Limb (tissue), 2 donors: ENCODE results near the gene BRF1.

Experiments
- DNase-seq, 2 donors: peaks; one replicate each; pipeline ENCODE4 v3.0.0-alpha.2; 2016; ENCODE audit errors: extremely low spot score in 2 of 2

The BRF1 gene

DNA sequence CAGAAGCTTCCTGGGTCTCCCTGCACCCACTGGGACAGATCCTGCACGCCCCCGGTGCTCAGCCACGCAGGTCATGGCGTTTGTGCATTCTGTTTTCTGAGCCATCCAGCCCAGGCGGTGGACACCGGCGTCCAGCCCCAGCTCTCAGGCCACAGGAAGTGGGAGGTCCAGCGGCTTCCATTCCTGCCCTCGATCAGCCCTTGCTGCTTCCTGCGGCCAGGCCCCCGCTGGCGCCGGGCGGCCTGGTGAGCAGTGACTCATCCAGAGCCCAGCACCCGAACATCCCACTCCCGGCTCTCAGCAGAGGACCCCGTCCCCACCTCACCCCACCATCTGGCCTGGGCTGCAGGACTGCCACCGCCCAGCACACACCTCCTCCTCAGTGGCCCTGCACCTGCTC, 101.7 kb downstream of the BRF1 start:
- DNase-seq: no peak

DNA sequence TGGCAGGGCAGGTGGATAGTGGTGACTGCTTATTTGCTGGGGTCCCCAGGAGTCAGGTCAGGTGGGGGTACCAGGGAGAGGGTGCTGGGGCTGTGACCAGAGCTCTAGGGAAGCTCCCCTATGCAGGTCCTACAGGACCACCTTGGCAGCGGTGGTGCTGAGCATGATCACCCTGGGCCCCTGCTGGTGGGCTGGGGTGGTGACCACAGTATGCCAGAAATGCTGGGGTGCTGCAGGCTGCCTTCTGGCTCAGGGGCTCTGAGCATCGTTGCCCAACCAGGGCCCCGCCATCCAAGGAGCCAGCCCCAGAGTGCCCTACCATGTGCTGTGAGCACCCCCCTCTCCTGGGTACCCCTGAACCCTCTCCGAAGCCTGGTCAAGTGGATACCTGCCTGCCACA, 102.2 kb downstream of the BRF1 start:
- DNase-seq: no peak

GRCh38 chr14:105197211-105197641, 103.6 kb downstream of the BRF1 start:
- peak in 1 of 2 donors; percentile 66 for DNase-seq

- no peak for DNase-seq
Measured at GRCh38 chr14:105196265-105196960, 104.4 kb downstream of the BRF1 start.

- DNase-seq: no peak
Measured at GRCh38 chr14:105195522-105196264, 105.1 kb downstream of the BRF1 start.

- DNase-seq: no peak
Measured at GRCh38 chr14:105195051-105195450, 105.8 kb downstream of the BRF1 start.

- no peak for DNase-seq
Measured at GRCh38 chr14:105193916-105194782, 106.7 kb downstream of the BRF1 start.

DNA sequence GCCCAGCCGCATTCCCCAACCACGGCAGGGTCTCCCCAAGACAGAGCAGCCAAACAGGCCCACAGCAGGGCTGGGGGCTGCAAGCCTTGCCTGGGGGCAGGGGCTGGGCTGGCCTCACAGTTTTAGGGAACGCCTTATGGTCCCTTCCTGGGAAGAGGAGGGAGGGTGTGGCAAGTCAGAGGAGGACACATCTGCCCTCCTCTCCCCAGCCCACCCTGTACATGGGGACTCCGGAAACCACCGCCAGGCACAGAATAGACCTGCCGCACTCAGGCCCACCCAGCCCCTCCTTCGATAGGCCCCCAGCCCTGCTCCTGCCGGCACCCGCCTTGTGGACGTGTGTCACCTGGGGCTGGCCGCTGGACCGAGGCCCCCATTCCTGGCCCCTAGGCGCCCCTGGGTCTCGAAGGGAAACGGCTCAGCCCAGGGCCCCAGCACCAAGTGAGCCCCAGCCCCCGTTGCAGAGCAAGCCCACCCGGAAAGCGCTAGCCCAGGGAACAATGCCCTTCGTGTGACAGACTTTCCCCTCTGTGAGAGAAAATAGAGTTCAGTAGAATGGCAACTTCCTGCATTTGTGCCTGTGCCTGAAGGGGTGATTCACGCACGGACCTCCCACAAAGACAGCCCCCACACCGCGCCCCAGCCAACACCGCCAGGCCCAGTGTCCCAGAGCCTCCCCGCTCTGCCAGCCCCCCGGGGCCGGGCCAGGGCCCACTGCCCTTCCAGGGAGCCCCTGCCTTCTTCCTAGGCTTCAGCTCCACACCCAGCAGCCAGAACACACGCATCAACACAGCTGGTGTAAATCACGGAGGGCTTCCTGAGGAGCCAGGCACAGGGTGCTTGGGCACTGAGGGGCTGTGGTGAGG, 107.7 kb downstream of the BRF1 start:
- no peak for DNase-seq

DNA sequence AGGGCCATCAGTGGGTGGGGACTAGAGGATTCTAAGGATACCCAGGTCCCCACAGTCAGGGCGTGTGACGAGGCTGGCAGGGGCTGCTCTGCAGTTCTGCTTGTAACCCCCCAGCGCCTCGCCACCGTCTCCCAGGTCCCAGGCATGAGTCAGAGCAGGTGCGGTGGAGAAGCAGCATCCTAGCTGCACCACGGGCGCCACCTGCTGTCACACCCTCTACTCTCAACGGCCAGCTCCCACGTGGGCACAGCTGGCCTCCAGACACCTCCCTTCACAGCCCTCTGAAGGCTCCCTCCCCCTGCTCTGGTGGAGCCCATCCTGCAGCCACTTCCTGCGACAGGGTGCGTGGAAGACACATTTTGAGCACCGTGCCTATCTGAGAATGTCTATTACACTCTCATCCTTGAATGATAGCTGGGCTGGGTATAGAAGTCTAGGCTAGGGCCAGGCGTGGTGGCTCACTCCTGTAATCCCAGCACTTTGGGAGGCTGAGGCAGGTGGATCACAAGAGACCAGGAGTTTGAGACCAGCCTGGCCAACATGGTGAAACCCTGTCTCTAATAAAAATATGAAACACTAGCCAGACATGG, 112.8 kb downstream of the BRF1 start:
- DNase-seq: no peak

GRCh38 chr14:105187116-105187515, 113.7 kb downstream of the BRF1 start:
- DNase-seq: no peak

GRCh38 chr14:105185973-105186372, 114.8 kb downstream of the BRF1 start:
- DNase-seq: no peak

DNA sequence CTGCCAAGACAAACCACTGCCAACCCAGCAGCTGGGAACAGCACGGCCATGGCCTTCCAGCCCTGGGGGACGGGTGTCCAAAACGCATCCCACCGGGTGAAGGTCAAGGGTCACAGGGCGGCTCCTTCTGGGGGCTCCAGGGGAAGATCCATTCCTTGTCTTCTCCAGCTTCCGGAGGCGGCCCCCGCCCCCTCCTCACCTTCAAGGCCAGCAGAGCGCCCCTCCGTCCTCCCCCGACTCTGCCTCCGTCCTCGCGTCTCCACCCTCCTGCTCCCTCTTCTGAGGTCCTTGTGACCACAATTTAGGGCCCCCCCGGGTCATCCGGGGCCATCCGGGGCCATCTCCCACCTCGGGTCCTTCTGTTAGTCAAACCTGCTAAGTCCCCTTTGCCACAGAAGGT, 115.8 kb downstream of the BRF1 start:
- no peak for DNase-seq

GRCh38 chr14:105184461-105184860, 116.3 kb downstream of the BRF1 start:
- DNase-seq: no peak

DNA sequence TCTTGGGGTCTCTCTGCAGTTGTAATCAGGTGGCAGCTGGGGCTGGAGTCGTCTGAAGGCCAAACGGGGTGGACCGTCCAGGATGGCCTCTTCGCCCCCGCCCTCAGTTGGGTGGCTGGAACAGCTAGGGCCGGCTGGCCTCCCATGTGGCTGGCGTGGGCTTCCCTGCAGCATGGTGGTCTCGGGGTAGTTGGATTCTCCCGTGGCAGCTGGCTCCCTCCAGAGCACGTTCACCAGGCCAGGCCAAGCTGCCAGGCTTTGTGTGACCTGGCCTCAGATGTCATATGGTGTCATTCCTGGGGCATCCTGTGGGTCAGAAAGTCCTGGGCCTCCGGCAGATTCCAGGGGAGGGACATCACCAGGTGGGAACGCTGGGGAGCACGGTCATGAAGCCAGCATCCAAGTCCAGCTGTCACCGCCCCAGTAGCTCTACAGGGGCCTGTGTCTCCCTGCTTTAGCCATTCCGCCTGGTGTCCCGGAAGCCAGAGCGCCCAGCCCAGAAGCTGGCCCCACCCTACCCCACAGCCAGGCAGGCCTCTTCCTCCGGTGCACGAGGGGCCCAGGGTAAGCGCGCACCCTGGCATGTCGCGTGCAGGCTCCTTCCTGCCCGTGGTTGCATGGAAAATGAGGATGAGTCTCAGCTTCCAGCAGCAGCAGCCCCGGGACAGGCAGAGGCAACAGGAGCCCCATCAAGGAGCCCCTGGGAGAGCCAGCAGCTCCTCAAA, 118.3 kb downstream of the BRF1 start:
- DNase-seq: no peak

GRCh38 chr14:105181549-105182295, 119.1 kb downstream of the BRF1 start:
- no peak for DNase-seq

DNA sequence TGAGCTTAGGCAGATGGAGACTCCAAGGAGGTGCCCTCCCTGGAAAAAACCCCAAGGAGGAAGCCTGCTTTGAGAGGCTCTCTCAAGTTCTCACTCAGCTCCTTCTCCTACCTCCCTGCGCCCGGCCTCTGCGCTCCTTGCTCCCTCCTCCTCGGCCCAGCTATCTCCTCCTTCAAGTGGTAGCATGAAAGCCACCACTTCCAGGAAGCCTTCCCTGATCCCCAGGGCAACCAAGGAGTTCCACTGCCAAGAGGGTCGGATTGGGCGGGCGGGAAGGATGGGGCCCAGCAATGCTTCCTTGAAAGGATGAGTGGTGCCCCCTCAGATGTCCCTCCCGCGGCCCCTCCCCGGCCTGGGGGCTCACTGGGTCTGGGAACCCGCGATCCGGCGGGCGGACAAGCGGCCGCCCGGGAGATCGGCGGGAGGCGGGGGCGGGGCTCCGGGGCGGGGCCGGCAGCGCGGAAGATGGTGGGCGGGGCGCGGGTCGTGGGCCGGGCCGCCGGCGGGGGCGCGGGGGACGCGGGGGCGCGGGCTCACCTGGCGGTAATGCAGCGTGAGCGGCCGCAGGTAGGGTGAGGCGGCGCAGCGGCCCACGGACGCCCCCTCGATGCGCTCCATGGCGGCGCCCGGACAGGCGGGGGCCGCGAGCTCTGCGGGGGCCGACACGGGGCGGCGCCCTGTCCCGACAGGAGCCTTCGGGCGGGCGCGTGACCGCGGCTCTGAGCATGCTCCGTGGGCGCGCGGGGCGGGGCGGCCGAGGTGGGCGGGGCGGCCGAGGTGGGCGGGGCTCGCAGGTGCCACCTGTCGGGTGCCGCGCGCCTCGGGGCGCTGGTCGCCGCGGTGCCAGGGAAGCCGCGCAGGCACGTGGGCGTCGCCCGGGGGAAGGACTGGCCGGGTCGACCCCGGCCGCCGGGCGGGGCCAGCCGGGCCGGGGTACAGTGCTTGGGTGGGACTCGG, 119.9 kb downstream of the BRF1 start, which contains the start of gene NUDT14:
NUDT14 (minus strand) TSS at position 721 of the 957 bp plus-strand sequence; CDS start at position 618, 103 bp downstream.
- peak in 1 of 2 donors; percentile 88 for DNase-seq

DNA sequence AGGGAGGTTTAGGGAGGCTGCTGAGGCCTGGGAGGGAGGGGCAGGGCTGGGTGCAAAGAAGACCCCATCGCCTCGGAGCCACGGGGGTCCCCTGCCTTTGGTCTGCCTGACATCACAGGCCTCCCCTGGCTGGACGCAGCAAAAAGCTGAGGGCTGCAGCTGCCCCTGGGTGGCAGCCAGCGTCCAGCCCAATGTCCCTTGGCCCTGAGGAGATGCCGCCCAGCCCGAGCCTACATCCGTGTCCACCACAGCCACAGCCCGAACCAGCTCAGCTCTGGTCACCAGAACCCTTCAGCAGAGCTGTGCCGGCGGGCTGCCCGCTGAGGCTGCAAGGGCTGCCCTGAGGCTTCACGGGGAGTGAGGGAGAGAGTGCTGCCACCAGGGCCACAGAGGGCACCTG, 121.6 kb downstream of the BRF1 start:
- no peak for DNase-seq

DNA sequence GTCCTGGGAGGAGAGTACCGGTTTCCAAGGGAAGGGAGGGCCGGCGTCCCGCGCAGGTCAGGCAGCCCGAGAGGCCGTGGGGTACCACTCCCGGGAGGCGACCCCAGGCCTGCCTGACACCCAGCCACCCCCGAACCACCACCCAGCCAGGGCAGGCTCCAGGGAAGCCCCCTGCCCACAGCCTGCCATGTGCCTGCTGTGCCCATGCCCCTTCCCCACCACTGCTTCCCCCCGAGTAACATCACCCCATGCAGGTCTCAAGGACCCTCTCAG, 122.0 kb downstream of the BRF1 start:
- DNase-seq: no peak
